HG03139 (cell line): ENCODE measurements around the gene ARL14EPL.
"Not testable (repeated sequence)": the region's sequence is repeated elsewhere in the genome, so short reads cannot be mapped to it uniquely, and the experiment has no call there.

Experiments used
- ATAC-seq: cut with Tn5 transposase; IDR thresholded peaks from one replicate; pipeline ENCODE4 v1.9.1; 2021; ENCODE audit not compliant: unreplicated experiment

The ARL14EPL gene

DNA sequence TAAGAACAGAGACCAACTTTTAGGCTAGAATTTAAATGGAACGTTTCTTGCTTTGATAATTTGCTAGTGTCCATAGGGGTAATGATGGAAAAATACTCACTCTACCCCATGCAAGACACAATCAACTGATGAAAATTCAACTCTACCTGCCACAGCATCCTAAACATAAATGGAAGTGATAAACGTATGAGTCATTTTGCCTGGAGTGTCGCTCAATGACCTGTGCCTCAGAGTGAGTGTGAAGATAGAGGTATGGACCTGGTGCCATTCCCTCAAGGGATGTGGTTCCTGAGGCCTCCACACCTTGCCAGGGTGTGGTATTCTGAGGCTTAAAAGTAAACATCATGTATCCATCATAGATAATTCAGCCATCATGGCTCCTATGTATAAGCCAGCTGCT is 14.0 kb downstream of the ARL14EPL start:
- ATAC-seq, result no peak

DNA sequence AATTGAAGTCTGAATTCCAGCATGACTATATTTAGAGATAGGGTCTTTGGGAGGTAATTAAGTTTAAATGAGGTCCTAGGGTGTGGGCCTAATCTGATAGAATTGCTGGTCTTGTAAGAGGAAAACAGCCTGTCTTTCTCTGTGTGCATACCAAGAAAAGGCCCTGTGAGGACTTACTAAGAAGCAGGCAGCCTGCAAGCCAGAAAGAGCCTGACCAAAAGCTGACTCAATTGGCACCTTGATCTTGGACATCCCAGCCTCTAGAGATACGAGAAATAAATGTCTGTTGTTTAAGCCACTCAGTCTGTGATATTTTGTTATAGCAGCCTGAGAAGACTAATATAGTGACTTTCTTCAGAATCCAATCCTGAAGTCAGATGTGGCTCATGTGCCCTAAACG is 14.6 kb downstream of the ARL14EPL start:
- ATAC-seq, result no peak

DNA sequence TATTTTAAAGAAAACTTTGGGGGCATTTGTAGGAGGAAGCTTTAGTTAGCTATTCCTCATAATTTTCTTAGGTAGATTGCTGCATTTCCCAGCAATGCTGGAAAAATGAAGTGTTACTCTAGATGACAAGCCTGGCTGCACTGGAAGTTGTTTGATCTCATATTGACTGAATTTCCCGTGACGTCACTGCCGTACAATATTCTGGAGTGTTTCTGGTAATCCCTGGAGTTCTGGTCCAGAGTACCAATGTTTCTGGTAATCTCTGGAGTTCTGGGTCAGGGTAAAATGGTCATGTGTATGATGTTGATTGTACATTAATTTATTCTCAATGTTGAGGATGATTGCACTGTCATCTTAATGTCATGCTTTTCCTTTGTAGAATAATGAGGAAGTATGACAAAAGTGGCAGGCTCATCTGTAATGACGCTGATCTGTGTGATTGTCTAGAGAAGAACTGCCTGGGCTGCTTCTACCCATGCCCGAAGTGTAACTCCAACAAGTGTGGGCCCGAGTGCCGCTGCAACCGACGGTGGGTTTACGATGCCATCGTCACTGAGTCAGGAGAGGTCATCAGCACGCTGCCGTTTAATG is 26.2 kb downstream of the ARL14EPL start:
- no peak for ATAC-seq

DNA sequence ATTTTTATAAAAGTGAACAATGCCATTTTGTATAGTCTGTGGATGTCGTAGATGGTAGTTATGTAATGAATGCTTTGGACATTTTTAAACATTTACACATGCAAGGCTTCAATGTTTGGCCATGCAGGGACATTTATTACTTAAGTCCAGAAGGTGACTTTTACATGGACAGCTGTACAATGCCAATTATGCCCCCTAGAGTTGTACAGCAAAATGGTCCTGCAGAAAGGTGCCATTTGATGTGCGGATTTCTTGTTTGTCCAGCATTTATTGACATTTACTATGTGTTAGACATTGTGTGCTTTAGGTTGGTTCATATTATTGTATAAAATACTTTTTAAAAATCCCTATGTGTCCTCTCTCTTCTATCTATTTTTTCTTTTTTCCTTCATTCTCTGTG is 30.1 kb downstream of the ARL14EPL start:
- ATAC-seq, result no peak

DNA sequence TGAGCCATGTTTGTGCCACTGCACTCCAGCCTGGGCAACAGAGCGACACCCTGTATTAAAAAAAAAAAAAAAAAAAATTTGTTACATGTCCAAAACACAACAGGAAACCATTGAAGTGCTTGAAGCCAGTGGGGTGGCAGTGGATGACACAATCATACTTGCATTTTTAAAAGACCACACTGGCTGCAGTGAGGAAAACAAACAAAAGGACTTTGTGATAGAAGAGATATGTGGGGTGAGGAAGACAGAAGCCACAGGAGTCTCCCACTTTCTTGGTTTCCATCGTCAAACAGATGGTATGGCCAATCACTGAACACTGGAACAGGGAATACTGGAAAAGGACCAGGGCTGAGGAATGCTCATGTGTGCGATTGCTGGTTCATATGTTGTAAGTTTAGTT is 31.7 kb downstream of the ARL14EPL start:
- no peak for ATAC-seq

DNA sequence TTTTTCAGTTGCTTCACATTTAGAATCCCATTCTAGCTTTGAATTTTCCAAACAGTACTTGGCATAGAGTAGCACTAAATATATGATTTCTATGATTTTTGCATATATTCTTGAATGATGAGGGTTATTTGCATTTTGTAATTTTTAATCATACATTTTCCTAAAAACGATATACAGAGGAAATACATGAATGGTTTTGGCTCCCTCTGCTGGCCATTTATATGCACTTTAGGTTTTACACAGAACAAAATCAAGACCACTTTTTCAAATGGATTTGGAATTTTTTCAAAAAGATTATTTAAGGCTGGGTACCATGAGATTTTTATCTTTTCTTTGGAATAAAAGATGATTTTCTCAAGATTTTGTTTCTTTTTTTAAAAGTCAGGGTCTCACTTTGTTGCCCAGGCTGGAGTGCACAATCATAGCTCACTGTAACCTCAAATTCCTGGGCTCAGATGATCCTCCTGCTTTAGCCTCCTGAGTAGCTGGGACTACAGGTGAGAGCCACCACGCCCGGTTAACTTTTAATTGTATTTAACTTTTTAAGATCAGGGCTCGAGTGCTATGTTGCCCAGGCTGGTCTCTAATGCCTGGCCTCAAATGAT is 35.9 kb downstream of the ARL14EPL start:
- ATAC-seq, result peak; percentile 51

DNA sequence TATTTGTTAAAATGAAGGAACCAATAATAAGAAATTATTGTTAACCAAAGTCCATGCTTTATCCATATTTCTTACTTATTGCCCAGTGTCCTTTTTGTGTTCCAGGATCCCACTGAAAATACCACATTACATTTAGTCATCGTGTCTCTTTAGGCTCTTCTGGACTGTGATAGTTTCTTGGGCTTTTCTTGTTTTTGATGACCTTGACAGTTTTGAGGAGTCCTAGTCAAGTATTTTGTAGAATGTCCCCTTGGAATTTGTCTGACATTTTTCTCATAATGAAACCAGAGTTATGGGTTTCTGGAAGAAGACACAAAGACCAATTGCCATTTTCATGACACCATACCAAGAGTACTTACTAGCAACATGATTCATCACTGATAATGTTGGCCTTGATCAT is 38.9 kb downstream of the ARL14EPL start:
- no peak for ATAC-seq

DNA sequence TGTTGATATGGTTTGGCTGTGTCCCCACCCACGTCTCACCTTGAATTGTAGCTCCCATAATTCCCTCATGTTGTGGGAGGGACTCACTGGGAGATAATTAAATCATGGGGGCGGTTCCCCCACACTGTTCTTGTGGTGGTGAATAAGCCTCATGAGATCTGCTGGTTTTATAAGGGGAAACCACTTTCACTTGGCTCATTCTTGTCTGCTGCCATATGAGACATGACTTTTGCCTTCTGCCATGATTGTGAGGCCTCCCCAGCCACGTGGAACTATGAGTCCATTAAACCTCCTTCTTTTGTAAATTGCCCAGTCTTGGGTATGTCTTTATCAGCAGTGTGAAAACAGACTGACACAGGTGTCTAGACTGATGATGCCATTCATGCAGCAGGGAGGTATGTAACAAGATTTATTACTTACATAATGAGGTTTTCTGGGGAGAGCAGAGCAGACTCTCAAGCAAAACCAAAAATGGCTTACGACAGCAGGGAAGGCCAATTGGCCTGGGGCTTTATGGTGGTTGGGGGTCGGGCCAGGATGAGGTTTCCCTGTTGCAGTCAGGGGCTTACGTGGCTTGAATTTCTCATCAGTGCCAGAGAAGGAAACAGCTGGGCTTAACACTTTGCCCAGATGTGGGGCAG is 43.0 kb downstream of the ARL14EPL start:
- ATAC-seq, result no peak

DNA sequence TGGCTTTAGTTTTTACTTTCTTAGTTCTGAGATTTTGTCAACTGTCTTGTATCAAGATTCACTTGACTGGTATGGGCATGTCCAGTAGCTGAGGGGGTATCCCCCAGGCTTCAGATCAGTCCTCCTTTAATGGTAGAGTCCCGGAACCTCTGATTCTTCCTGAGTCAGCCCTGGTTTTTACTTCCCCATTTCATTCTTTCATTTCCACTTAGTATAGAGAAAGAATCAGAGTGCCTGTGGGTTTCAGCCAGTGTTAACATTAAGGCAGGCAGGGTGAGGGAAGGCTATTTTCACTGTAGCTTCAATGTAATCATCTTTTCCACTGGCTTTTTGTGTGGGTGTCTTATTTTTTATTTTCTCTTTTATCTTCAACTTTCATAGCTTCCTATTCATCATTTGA is 44.2 kb downstream of the ARL14EPL start:
- ATAC-seq, result peak; percentile 98

DNA sequence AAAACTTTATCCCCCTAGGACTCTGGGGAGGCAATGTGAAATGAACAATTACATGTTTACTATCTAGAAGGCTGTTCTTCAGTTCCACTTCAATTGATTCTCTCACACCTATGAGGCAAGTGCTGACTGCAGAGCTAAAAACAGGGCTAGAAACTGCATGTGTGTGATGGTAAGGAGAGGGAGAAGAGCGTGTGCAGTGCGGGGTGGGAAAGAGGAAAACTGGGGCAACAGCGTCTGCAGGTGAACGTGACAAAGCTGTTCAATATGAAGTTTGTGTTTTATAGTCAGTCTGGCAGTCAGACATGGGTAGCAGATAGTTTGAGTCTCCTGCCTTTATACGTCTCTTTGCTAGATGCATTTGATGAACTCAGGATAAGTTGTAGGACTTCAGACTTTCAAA is 45.9 kb downstream of the ARL14EPL start:
- ATAC-seq, result no peak

DNA sequence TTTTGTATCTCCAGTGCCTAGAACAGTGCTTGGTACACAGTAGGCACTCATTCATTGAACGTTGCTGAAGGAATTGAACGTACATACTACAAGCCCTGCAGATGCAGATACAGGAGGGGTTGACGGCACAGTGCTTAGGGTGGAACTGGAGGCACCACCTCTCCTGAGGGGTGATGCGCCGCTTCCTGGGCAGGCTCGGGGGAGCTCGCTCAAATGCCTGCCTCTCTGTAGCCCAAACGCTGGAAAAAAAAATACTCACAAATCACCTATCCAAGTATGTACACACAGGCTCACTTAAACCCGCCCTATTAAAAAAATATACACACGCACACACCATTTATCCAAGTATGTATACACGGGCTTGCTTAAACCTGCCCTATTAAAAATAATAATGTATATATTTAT is 52.0 kb downstream of the ARL14EPL start:
- ATAC-seq, result peak; percentile 46

DNA sequence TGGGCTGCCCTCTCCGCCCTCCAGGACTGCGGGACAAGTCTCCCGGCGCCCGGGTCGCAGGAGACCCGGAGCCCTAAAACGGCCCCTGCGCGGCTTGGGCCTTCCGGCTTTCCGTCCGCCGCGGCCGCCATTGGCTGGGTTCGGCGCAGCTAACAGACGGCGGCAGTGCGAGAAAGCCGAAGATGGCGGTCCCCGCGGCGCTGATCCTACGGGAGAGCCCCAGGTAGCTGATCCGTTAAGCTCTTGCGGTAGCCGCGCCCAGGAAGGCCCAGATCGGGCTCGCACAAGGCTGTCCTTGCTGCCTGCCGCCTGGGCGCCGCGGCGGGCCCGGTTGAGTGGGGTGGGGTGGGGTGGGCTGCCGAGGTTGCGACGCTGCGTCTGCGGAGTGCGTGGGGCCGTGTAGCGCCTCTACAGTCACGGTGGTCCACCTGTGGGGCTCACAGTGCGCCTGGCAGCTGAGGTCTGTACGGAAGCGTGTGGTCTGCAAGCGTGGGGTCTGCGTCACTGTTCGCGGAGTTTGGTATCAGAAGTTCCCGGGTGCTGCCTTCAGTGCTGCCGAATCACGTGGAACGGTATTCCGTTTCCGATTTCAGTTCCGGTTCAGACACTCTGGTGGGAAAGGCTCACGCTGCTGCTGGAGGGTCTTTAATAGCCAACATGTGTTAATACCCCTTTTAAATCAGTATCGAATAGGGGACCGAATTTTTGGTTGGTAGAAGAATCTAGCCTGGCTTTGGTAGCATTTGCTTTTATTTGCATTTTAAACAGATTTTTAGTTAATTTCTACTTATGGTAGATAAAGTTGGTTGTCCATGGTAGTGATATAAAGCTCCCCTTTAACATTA is 52.8 kb downstream of the ARL14EPL start, which contains the start of gene COMMD10:
Gene COMMD10, plus strand, starts transcription at position 155 of the 845 bp plus-strand sequence.
- ATAC-seq, result peak; percentile 92

DNA sequence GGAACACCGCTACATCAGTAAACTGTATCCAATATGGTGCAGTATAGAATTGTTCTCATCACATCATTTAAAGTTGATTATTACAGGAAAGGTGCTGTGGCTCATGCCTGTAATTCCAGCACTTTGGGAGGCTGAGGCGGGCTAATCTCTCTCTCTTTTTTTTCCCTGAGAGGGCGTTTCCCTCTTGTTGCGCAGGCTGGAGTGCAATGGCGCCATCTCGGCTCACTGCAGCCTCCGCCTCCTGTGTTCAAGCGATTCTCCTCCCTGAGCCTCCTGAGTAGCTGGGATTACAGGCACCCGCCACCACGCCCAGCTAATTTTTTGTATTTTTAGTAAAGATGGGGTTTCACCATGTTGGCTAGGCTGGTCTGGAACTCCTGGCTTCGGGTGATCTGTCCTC is 54.0 kb downstream of the ARL14EPL start:
- not testable (repeated sequence) for ATAC-seq

DNA sequence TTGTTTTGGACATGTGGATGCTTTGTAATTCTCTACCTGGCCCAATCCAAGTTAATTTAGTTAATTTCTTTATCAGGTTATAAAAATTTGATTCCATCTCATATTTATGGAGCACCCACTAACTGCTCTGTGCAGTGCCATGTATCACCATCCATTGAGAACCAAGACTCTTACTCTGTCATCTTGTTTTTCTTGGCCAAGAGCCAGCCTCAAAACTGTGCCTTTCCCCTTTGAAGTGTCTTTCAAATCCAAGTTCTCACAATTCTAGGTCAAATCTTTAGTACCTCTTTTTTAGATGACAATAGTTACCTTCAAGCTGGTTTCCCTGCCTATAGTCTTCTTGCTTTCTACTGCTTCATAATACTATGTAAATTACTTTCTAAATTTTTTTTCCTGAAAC is 55.8 kb downstream of the ARL14EPL start:
- no peak for ATAC-seq

DNA sequence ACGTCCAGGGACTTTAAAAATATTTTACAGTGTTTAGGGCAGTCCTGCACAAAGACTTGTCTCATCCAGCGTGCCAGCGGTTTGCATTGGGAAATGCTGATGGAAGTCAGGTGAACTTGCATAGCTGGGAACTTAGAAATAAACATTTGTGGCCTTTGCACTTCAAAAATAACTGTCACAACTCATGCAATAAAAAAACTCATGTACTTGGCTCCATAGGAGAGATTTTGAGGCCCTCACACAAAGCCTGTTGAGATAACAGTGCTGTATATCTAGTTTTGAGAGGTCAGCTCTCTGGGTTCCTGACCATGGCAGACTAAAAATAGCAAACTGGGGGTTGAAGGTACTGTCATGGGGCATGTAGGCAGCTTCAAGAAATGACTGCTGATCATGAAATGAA is 58.0 kb downstream of the ARL14EPL start:
- no peak for ATAC-seq

DNA sequence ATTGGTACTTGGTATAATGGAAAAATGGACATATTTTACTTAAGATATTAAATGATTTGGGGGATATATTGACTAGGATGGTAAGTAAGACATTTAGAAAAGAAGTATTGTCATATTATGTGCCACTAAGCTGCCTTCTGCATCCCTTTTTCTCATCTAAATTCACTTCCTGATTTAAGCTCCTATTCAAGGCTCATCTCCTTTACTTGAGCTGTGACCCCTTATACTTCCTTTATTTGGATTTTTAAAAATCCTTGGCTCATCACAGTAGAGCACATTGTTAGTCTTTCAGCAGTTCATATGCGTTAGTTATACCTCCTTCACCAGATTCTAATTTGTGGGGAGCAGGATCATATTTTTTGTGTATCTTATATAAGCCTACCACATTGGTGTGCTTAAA is 59.1 kb downstream of the ARL14EPL start:
- no peak for ATAC-seq

DNA sequence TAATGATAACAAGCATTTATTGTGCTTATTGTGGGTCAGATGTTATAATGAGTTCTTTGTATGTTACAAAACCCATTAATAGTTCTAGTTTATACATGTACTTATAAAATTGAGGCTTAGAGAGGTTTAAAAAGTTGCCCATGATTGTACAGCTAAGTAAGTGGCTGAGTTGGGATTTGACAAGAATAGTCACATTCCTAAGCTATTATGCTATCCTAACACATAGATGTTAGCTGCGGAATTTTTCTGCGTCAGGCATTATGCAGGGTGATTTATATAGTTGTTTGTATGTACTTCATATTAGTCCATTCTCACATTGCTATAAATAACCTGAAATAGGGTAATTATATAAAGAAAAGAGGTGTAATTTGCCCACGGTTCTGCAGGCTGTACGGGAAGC is 65.0 kb downstream of the ARL14EPL start:
- ATAC-seq, result no peak

DNA sequence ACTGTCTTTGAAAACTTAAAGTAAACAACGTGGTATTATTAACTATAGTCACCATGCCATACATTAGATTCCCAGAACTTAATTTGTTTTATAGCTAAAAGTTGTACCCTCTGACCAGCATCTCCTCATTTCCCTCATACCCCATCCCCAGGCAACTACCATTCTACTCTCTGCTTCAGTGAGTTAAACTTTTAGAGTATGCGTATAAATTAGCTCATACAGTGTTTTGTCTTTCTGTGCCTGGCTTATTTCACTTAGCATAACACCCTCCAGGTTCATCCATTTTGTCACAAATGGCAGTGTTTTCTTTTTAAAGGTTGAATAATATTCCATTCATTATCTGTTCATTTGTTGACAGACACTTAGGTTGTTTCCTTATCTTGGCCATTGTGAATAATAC is 66.7 kb downstream of the ARL14EPL start:
- ATAC-seq, result no peak

DNA sequence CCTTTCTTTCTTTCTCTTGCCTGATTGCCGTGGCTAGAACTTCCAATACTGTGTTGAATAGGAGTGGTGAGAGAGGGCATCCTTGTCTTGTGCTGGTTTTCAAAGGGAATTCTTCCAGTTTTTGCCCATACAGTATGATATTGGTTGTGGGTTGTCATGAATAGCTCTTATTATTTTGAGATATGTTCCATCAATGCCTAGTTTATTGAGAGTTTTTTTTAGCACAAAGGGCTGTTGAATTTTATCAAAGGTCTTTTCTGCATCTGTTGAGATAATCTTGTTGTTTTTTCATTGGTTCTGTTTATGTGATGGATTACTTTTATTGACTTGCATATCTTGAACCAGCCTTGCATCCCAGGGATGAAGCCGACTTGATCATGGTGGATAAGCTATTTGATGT is 72.7 kb downstream of the ARL14EPL start:
- ATAC-seq, result not testable (repeated sequence)
